Erythroblast (primary cell): ENCODE data around the gene LRRN3.

Experiments used
- DNase-seq, 2 experiments: peaks; one replicate each; lab custom pipeline; 2025; lab: John Stamatoyannopoulos, UW
- GATA1 ChIP-seq: IDR thresholded peaks from 2 replicates; pipeline ENCODE4 v1.6.1; 2011; ENCODE audit warnings: low read depth, mild to moderate bottlenecking, control low read depth, low read length, moderate library complexity
- POLR2A ChIP-seq: IDR thresholded peaks from 2 replicates; pipeline ENCODE4 v1.6.1; 2011; ENCODE audit warnings: mild to moderate bottlenecking, low read length

The LRRN3 gene

DNA sequence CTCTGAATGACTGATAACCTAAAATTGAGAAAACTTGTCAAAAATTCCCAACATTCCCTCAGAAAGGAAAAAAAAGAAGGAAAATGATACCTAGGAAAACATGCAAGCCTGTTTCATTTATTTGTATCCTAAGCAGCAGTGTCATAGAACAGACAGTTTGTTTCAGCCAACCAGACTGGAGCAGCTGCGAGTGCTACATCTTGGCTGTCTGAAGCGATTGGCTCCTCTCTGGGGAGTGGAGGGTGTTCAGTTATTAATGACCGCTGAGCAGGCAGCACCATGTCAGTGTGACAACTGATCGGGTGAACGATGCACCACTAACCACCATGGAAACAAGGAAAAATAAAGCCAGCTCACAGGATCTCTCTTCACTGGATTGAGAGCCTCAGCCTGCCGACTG is at the start of gene LRRN3:
TSS of gene LRRN3 (plus strand) at position 282 of the 400 bp plus-strand sequence. CDS start 31,646 bp downstream, outside the sequence.
- TF ChIP-seq GATA1 (no peak), POLR2A (no peak)
- no peak for DNase-seq

DNA sequence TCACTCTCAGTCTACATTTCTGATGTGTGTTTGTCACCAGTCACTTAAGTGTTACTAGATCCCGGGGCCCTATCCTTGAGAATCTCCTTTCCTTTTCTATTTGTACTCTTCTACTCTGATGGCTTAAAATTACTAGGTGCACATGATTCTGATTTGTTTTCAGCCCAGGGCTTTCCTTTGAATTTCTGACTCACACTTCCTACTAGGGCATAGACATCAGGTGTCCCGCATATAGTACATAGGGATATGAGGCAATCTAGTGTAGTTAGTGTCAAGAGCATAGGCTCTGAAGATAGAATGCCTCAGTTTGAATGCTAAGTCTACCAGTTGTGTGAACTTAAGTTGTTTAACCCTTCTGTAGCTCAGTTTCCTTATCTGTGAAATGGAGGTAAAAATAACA is 49.4 kb upstream of the LRRN3 start:
- TF ChIP-seq GATA1 (no peak), POLR2A (no peak)
- DNase-seq, result no peak

DNA sequence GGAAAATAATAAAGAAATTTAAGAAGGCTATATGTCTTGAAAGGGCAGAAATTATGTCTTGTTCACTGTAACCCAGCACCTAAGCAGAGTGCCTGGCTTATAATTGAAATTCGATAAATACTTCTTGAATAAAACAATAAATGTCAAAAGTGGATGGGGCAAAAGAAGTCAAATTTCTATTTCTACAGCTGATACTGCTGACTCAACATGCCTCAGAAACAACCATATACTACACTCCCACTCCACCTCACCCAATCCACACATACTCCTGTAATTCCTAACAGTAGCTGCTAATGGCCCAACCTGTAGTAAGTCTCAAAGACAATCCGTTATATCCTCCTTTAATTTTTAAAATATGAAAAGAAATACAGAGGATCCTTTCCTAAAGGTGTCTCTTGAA is 48.1 kb upstream of the LRRN3 start:
- TF ChIP-seq POLR2A (no peak), GATA1 (no peak)
- no peak for DNase-seq

DNA sequence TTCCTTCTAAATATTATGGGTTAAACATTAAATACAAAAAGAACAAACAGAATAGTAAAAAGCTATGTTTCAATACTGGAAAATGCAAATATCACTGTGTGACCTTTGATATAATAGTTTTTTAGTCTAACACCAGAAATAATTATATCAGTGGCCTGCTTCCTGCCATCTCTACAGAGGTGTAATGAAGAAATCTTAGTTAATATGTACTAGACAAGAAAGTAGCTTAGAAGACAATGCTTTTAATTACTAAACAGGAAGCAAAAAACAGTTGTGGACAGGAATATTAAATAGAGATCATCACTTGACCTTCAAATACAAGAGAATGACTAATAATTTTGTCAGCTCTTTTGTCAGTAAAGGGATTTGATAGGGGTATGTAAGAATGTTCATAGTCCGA is 47.4 kb upstream of the LRRN3 start:
- DNase-seq, result no peak
- no peak for TF ChIP-seq GATA1
- no peak for TF ChIP-seq POLR2A

DNA sequence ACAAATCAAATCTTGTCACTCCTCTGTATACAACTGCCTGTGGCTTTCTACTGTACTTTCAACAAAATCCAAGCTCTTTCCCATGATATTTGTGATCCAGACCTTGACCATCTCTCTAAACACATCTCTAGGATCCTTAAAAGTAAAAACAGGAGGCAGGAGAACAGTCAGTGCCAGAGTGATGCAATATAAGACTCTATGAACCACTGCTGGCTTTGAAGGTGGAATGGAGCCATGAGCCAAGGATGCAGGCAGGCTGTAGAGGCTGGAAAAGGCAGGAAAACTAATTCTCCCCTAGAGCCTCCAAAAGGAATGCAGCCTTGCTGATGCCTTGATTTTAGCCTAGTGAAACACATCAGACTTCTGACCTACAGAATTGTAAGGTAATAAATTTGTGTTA is 45.5 kb upstream of the LRRN3 start:
- no peak for DNase-seq

DNA sequence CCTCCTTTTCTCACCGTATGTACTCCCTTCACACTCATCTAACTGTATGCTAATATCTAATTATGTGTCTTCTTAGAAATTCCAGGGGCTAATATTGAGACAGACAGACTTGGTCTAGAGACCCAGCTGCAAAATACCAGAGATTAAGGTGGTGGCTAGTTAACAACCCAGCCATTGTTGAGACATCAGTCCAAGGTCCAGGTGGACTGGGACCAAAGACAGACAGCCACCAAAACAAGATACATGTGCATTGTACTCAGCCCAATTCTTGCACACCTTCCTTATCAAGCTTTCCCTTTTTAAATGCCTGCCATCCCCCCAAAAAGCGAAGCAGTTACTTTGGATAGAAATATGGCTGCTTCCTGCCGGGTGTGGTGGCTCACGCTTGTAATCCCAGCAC is 43.3 kb upstream of the LRRN3 start:
- no peak for DNase-seq

More for the DNA sequence above, 45.5 kb upstream of the LRRN3 start:
- TF ChIP-seq POLR2A, result no peak
- TF ChIP-seq GATA1, result no peak

DNA sequence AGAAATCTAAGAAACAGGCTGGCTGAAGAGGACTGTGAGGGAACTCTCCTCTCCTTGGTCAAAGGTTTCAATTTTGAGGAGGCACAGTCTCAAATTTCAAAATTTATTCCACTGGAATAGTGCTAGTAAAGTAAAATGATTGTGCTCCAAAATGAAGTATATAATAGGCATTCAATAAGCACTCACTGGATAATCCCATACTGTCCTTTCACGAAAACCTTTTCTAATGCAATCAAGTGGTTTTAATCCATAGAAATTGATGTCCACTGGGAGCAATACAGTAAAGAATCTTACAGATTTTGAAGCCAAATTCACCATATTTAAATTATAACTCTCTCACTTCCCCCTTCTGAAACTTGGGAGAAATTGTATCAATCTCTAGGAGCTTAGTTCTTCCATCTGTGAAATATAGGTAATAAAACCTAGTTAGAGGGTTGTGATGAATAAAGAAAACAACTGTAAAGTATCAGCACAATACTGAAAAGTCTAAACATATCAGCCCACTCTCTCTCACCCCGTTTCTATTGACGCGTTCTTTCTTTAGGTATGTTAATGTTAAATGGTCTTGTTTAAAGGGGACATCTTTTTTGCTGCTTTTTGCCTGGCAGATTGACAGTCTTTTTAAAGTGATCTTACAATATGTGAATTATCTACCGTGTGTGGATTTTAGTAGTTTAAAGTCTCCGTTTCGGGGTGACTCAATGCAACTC is 40.8 kb upstream of the LRRN3 start:
- TF ChIP-seq GATA1, result no peak
- no peak for TF ChIP-seq POLR2A
- DNase-seq, result no peak

More for the DNA sequence above, 43.3 kb upstream of the LRRN3 start:
- TF ChIP-seq POLR2A (no peak), GATA1 (no peak)

DNA sequence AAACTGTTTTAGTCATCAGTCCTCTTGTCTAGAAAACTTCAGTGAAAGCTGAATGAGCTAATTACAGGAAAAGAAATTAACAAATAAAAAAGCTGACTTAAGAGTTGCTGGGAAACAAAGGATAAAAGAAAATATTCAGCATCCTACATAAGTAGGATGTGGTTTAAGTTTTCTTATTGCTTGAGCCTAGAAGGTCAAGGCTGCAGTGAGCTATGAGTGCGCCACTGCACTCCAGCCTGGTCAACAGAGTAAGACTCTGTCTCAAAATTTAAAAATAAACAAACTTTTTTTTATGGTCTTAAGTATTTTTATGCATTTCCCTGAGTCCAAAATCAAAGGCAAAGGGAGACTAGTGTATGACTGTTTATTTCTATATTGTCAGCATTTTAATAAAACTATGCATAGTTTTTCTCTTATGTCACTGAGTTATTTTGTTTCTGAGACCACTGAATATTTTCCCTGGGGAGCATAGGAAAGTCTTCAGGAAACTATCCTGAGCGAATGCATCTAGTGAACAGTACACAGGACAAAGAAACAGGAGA is 40.0 kb upstream of the LRRN3 start:
- DNase-seq, result no peak
- no peak for TF ChIP-seq GATA1
- TF ChIP-seq POLR2A, result no peak

DNA sequence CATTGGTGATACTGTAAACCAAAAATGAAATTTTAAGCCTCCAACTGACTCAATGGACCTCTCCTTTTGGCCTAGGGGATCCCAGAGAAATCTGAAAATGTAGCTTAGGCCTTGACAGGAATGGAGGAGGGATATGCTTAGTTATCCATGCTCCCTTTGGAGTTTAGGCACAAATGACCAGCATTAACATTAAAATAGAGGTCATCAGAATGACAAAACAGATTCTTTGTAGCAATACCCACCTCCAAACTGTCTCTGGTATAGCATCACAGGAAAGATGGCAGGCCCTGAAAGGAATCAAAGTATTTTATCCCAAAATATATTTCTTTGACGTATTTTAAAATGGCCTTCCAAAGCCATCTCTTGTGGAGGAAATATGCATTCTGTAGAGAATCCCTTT is 39.1 kb upstream of the LRRN3 start:
- DNase-seq, result no peak
- no peak for TF ChIP-seq GATA1
- no peak for TF ChIP-seq POLR2A

DNA sequence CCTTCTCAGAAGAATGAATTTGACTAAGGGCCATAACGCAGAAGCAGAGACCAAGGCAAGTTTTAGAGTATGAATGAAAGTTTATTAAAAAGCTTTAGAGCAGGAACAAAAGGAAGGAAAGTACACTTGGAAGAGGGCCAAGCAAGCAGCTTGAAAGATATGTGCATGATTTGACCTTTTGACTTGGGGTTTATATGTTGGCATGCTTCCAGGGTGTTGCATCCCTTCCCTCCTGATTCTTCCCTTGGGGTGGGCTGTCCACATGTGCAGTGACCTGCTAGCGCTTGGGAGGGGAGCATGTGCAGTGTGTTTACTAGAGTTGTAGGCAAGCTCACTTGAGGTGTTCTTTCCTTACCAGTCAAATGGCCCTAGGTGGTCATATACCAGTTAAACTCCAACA is 37.9 kb upstream of the LRRN3 start:
- no peak for DNase-seq
- TF ChIP-seq GATA1, result no peak
- no peak for TF ChIP-seq POLR2A

DNA sequence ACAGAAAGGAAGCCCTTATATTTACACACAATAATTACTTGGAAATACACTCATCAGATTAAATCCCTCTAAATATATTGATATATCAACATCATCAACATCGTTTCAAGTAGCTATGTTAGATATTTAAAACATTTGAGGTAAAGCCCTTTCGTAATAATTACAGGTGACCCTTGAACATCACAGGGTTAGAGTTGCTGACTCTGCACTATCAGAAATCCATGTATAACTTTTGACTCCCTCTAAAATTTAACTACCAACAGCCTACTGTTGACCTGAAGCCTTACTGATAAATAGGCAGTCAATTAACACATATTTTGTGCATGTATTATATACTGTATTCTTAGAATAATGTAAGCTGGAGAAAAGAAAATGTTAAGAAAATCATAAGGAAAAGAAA is 34.6 kb upstream of the LRRN3 start:
- TF ChIP-seq POLR2A (no peak), GATA1 (no peak)
- DNase-seq, result no peak

DNA sequence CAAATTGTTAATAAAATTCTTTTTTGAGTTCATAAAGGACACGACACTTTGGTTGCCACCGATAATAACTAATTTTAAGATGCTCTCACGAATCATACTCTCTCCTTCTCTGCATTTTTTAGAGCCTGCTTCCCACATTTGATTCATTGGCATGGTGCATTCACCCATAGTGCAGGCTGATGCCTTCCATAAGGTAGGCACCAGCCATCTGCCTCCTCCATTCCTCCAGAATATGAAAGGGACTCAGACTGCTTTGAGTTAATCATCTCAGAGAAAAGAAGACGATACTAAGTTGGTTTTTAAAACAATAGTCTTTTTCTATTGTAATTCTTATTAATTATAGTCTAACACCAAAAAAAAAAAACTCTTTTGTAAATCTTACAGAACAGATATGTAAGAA is 33.9 kb upstream of the LRRN3 start:
- no peak for DNase-seq
- no peak for TF ChIP-seq GATA1
- TF ChIP-seq POLR2A, result no peak

DNA sequence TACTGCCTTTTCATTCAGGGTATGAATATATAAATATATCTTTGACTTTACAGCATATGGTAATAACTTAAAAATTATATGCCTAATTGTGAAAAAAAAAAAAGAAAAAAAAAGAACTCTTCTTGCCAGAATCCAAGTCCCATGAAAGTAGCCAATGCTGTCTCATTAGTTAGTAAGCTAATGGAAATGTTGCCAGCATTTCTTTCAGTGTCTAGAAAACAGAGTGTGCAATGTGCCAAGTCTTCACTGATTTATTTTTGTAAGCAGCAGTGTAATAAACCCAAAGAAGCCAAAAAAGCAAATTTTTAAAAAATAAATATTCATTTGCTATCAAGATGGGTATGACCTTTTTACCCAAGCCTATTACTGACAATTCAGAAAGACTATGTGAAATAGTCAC is 31.1 kb upstream of the LRRN3 start:
- no peak for DNase-seq
- TF ChIP-seq POLR2A (no peak), GATA1 (no peak)

DNA sequence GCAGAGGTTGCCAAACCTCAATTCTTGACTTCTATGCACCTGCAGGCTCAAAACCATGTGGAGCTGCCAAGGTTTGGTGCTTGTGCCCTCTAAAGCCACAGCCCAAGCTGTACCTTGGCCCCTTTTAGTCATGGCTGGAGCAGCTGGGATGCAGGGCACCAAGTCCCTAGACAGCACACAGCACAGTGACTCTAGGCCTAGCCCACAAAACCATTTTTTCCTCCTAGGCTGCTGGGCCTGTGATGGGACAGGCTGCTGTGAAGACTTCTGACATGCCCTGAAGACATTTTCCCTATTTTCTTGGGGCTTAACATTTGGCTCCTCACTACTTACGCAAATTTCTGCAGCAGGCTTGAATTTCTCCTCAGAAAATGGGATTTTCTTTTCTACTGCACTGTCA is 27.8 kb upstream of the LRRN3 start:
- no peak for DNase-seq
- TF ChIP-seq POLR2A (no peak), GATA1 (no peak)

DNA sequence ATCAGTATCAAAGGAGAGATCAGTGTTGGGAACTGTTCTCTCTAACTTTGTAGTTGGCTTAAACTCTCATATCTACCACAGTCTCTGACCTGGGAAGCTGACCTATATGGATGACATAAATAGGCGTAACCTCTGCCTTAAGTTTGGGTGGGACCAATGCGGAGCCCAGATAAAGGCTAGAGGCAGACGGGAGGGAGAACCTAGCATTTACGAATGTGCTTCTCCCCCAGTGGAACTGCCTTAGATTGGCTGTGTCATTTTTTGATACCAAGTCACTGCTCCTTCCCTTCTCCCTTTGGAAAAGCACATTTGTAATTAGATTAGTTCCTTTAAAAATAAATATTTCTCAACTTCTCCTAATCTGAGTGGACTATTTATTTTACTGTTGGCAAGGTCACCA is 23.7 kb upstream of the LRRN3 start:
- TF ChIP-seq POLR2A (no peak), GATA1 (no peak)
- peak; percentile 54 to 59 for DNase-seq

DNA sequence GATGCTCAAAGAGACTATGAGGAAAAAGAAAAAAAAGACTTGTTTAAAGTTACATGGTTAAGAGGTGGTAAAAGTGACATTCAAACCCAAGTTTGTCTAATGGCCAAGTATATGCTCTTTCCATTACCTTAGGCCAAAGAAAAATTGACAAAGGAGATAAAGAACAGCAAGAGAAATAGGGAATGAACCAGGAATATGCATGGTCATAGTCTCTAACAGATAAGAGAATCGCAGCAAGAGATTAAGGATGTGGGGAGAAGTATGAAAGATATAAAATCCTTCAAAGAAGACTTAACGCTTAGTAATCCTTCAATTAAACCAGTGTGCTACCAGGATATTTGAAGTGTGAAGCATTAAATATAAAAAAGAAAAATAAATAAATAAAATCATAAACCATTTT is 23.2 kb upstream of the LRRN3 start:
- TF ChIP-seq GATA1 (no peak), POLR2A (no peak)

DNA sequence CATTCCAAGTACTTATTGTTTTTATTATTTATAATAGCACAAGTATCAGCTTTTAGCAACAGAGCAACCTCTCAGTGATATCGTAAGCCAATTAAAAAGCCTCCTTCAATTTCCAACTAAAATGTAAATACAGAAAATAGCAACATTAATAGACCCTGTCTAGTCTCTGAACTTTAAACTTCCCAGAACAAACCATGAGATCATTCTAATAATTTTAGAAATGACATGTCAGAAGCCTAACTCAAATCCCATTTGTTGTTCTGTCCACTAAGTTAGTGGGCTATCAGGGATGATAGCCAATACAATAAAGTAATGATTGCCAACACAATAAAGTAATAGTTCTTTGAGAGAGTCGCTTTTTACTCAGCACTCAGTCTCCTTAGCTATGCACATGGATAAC is 22.3 kb upstream of the LRRN3 start:
- no peak for TF ChIP-seq GATA1
- no peak for TF ChIP-seq POLR2A
- no peak for DNase-seq

More for the DNA sequence above, 23.2 kb upstream of the LRRN3 start:
- DNase-seq, result no peak
